HG03571 (cell line): ENCODE results near the gene UROS.

Experiments used
- ATAC-seq: cut with Tn5 transposase; IDR thresholded peaks from one replicate; pipeline ENCODE4 v1.9.1; 2021; ENCODE audit not compliant: unreplicated experiment

UROS gene

GRCh38 chr10:125836746-125837145 is 13.7 kb upstream of the UROS start:
- no peak for ATAC-seq

- no peak for ATAC-seq
These were observed 5.3 kb upstream of the UROS start for GRCh38 chr10:125828311-125828710.

- ATAC-seq: no peak
These were observed 4.1 kb upstream of the UROS start for GRCh38 chr10:125827133-125827532.

- ATAC-seq: no peak
These were observed 1.7 kb upstream of the UROS start for GRCh38 chr10:125824736-125825135.

- ATAC-seq: no peak
These were observed 699 bp upstream of the UROS start for GRCh38 chr10:125823663-125824251.

GRCh38 chr10:125820701-125821100 is 2.4 kb downstream of the UROS start:
- peak; percentile 49 for ATAC-seq

GRCh38 chr10:125817337-125817946 is 5.6 kb downstream of the UROS start:
- ATAC-seq: no peak

- no peak for ATAC-seq
These were observed 6.5 kb downstream of the UROS start for GRCh38 chr10:125816548-125816947.

- no peak for ATAC-seq
These were observed 7.3 kb downstream of the UROS start for GRCh38 chr10:125815764-125816163.

- ATAC-seq: no peak
These were observed 10.8 kb downstream of the UROS start for GRCh38 chr10:125812128-125812750.

GRCh38 chr10:125811251-125811650 is 11.8 kb downstream of the UROS start:
- ATAC-seq: no peak

GRCh38 chr10:125808047-125808446 is 15.0 kb downstream of the UROS start:
- no peak for ATAC-seq

GRCh38 chr10:125802739-125803138 is 20.3 kb downstream of the UROS start:
- no peak for ATAC-seq

- no peak for ATAC-seq
These were observed 20.9 kb downstream of the UROS start for GRCh38 chr10:125802131-125802530.

GRCh38 chr10:125801574-125801973 is 21.5 kb downstream of the UROS start:
- ATAC-seq: no peak

- ATAC-seq: no peak
These were observed 23.4 kb downstream of the UROS start for GRCh38 chr10:125799451-125800182.

GRCh38 chr10:125797994-125798662 is 24.9 kb downstream of the UROS start:
- ATAC-seq: no peak

GRCh38 chr10:125797424-125797823 is 25.6 kb downstream of the UROS start:
- no peak for ATAC-seq

GRCh38 chr10:125795637-125796190 is 27.3 kb downstream of the UROS start:
- ATAC-seq: no peak

- ATAC-seq: no peak
These were observed 27.9 kb downstream of the UROS start for GRCh38 chr10:125795128-125795527.
